C4-2B (cell line): Measurements from ENCODE around the gene MYCN.

Experiments
- CTCF ChIP-seq: fragments of 450-650 bp; conservative IDR thresholded peaks from 2 replicates; pipeline ENCODE4 v1.5.1; 2017; ENCODE audit warnings: mild to moderate bottlenecking
- ZFX ChIP-seq: fragments of 450-650 bp; IDR thresholded peaks from 2 replicates; pipeline ENCODE4 v1.6.1; 2017

GRCh38 chr2:15973481-15974401 lies 33.4 kb downstream of the MYCN start:
- no peak for TF ChIP-seq CTCF
- no peak for TF ChIP-seq ZFX
